VCaP (cell line): ENCODE data around the gene TNNT3.

ENCODE experiments used
- H3K27ac ChIP-seq: fragments of 450-650 bp; 2 replicates; pipeline ENCODE4 v1.5.1; 2017
- CTCF ChIP-seq: fragments of 450-650 bp; conservative IDR thresholded peaks from 2 replicates; pipeline ENCODE4 v1.5.1; 2017; ENCODE audit warnings: mild to moderate bottlenecking, moderate library complexity

Gene TNNT3

GRCh38 chr11:1920128-1920908 is 815 bp downstream of the TNNT3 start:
- no peak overlapping the region for H3K27ac ChIP-seq
- no peak for TF ChIP-seq CTCF

GRCh38 chr11:1920909-1921573 is 1.5 kb downstream of the TNNT3 start:
- H3K27ac ChIP-seq: no peak overlapping the region
- no peak for TF ChIP-seq CTCF

DNA sequence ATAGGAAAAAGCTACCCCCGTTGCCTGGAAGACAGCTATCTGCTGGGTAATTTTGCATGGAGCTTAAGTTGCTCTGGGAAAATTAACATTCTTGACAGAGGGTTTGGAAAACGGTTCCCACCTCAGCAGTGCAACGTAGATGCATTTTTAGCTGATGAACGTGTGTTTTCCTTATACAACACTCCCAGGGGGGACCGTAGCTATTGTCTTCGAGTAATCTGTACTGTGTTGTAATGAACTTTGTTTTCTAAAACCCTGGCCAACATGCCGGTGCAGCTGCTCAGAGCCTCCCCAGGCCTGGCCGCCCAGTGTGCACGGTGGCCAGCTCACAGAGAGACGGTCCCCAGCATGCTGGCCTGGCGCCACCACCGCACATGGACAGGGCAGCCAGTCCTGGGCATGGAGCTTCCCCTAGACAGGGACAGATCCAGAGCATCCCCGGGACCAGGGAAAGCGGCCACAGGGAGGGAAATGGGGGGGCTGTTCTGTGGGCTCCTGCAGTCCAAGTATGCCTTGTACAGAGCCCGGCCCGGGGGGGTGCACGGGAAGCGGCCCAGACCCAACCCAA is 2.2 kb downstream of the TNNT3 start:
- TF ChIP-seq CTCF: no peak
- H3K27ac ChIP-seq: no peak overlapping the region

- TF ChIP-seq CTCF: no peak
- no peak overlapping the region for H3K27ac ChIP-seq
These were observed 3.1 kb downstream of the TNNT3 start for GRCh38 chr11:1922481-1923081.

GRCh38 chr11:1923201-1923956 is 3.9 kb downstream of the TNNT3 start:
- H3K27ac ChIP-seq: no peak overlapping the region
- no peak for TF ChIP-seq CTCF

GRCh38 chr11:1924181-1924580 is 4.7 kb downstream of the TNNT3 start:
- no peak overlapping the region for H3K27ac ChIP-seq
- no peak for TF ChIP-seq CTCF
